A673 (cell line): ENCODE results near the gene PHEX.

Source experiments
- CTCF ChIP-seq: fragments of 300-800, 200-600 bp; sonication (generic); conservative IDR thresholded peaks from 2 replicates; pipeline ENCODE4 v1.5.1; 2017; ENCODE audit warnings: low read depth, mild to moderate bottlenecking, antibody characterized with exemption, low read length, moderate library complexity, mixed read lengths
- EZH2 ChIP-seq: fragments of 200-600 bp; sonication (generic); IDR thresholded peaks from 2 replicates; pipeline ENCODE4 v1.6.1; 2017; ENCODE audit warnings: borderline replicate concordance, low read depth, mild to moderate bottlenecking, mixed read lengths, antibody characterized with exemption, low read length; ENCODE audit not compliant: poor library complexity, severe bottlenecking

- TF ChIP-seq CTCF (no peak), EZH2 (no peak)
Observed at GRCh38 chrX:22041907-22042530, 9.9 kb downstream of the PHEX start.
